Stimulated activated naive CD4-positive, alpha-beta T cell treated with Interleukin-2 at 50 U/mL for 16 hours (primary cell): Measurements from ENCODE around the gene GH2.
"Not testable (repeated sequence)": the region's sequence is repeated elsewhere in the genome, so short reads cannot be mapped to it uniquely, and the experiment has no call there.

Experiments used
- DNase-seq: peaks from one replicate; lab custom pipeline; 2025; lab: John Stamatoyannopoulos, UW

The GH2 gene

GRCh38 chr17:63881935-63882601 lies at the start of gene GH2:
TSS of gene GH2 (minus strand) at chr17:63881944. CDS start at chr17:63881801, 143 bp downstream.
- DNase-seq, result peak; percentile 55

- DNase-seq, result peak; percentile 35
These were observed 49.3 kb upstream of the GH2 start for GRCh38 chr17:63930951-63931575.

GRCh38 chr17:63929860-63930766 lies 48.4 kb upstream of the GH2 start:
- DNase-seq, result no peak

- DNase-seq, result no peak
These were observed 47.4 kb upstream of the GH2 start for GRCh38 chr17:63928966-63929695.

GRCh38 chr17:63928172-63928666 lies 46.5 kb upstream of the GH2 start:
- DNase-seq, result no peak

GRCh38 chr17:63927464-63928171 lies 45.9 kb upstream of the GH2 start:
- no peak for DNase-seq

GRCh38 chr17:63926164-63926563 lies 44.4 kb upstream of the GH2 start:
- DNase-seq, result no peak

GRCh38 chr17:63925615-63926014 lies 43.9 kb upstream of the GH2 start:
- no peak for DNase-seq

GRCh38 chr17:63922402-63922801 lies 40.7 kb upstream of the GH2 start:
- DNase-seq, result not testable (repeated sequence)

GRCh38 chr17:63920779-63921178 lies 39.0 kb upstream of the GH2 start:
- DNase-seq, result not testable (repeated sequence)

- not testable (repeated sequence) for DNase-seq
These were observed 38.3 kb upstream of the GH2 start for GRCh38 chr17:63920050-63920449.

GRCh38 chr17:63919311-63919723 lies 37.6 kb upstream of the GH2 start:
- peak; percentile 39 for DNase-seq

GRCh38 chr17:63918789-63919305 lies 37.1 kb upstream of the GH2 start, which contains the start of gene GH1:
TSS of gene GH1 (minus strand) at chr17:63918839. CDS start at chr17:63918776, 63 bp downstream.
- not testable (repeated sequence) for DNase-seq

GRCh38 chr17:63918305-63918704 lies 36.6 kb upstream of the GH2 start:
- DNase-seq, result no peak

- no peak for DNase-seq
These were observed 35.9 kb upstream of the GH2 start for GRCh38 chr17:63917646-63918045.

GRCh38 chr17:63917206-63917605 lies 35.5 kb upstream of the GH2 start:
- DNase-seq, result not testable (repeated sequence)

GRCh38 chr17:63916566-63917185 lies 34.9 kb upstream of the GH2 start:
- no peak for DNase-seq

GRCh38 chr17:63915753-63916152 lies 34.0 kb upstream of the GH2 start:
- not testable (repeated sequence) for DNase-seq

- no peak for DNase-seq
These were observed 32.7 kb upstream of the GH2 start for GRCh38 chr17:63914471-63914870.

- peak; percentile 36 for DNase-seq
These were observed 29.9 kb upstream of the GH2 start for GRCh38 chr17:63911657-63912100.
